Measurements from ENCODE around the gene IGFBPL1.

Gene IGFBPL1

GRCh38 chr9:38443597-38443996 is 19.3 kb upstream of the IGFBPL1 start:
- no peak overlapping the region for H3K4me3 ChIP-seq (ENCODE audit: low read length)
- no peak for TF ChIP-seq CTCF (IDR thresholded peaks at IDR 0.05; ENCODE audit: insufficient read depth, low read depth, low read length, missing control alignments)
- DNase-seq (ENCODE audit: low read depth), result peak; percentile 29

- DNase-seq (ENCODE audit: low read depth), result peak; percentile 20
- no peak for TF ChIP-seq CTCF (IDR thresholded peaks at IDR 0.05; ENCODE audit: insufficient read depth, low read depth, low read length, missing control alignments)
Measured at GRCh38 chr9:38443181-38443580, 18.9 kb upstream of the IGFBPL1 start.

GRCh38 chr9:38442473-38443096 is 18.3 kb upstream of the IGFBPL1 start:
- no peak for DNase-seq (ENCODE audit: low read depth)
- TF ChIP-seq CTCF (IDR thresholded peaks at IDR 0.05; ENCODE audit: insufficient read depth, low read depth, low read length, missing control alignments), result no peak
- H3K4me3 ChIP-seq (ENCODE audit: low read length), result no peak overlapping the region

More at GRCh38 chr9:38443181-38443580, 18.9 kb upstream of the IGFBPL1 start:
- H3K4me3 ChIP-seq (ENCODE audit: low read length), result no peak overlapping the region

- H3K4me3 ChIP-seq (ENCODE audit: low read length), result no peak overlapping the region
- TF ChIP-seq CTCF (IDR thresholded peaks at IDR 0.05; ENCODE audit: insufficient read depth, low read depth, low read length, missing control alignments), result no peak
- DNase-seq (ENCODE audit: low read depth), result no peak
Measured at GRCh38 chr9:38441347-38442085, 17.3 kb upstream of the IGFBPL1 start.

- DNase-seq (ENCODE audit: low read depth), result no peak
- H3K4me3 ChIP-seq (ENCODE audit: low read length), result no peak overlapping the region
- TF ChIP-seq CTCF (IDR thresholded peaks at IDR 0.05; ENCODE audit: insufficient read depth, low read depth, low read length, missing control alignments), result no peak
Measured at GRCh38 chr9:38440516-38440915, 16.3 kb upstream of the IGFBPL1 start.

GRCh38 chr9:38439916-38440301 is 15.7 kb upstream of the IGFBPL1 start:
- TF ChIP-seq CTCF (IDR thresholded peaks at IDR 0.05; ENCODE audit: insufficient read depth, low read depth, low read length, missing control alignments), result no peak
- no peak for DNase-seq (ENCODE audit: low read depth)
- no peak overlapping the region for H3K4me3 ChIP-seq (ENCODE audit: low read length)

Measured in epithelial cell of esophagus (primary cell).